ENCODE data around the gene PLCB1. TPM values are rescaled to one million over a fixed set of nuclear protein-coding genes. Genes with fewer than 3 reads are reported as not detected.
"Not testable (repeated sequence)": the region's sequence is repeated elsewhere in the genome, so short reads cannot be mapped to it uniquely, and the experiment has no call there.

The PLCB1 gene
- total RNA-seq, 4 donors from 2014 or later = 72.9 to 115 (median 76.3) TPM

- intact Hi-C loops (cut with DNase I) = no loop called here
- 63% methylated on average over 5 of the region's 5 CpGs for WGBS
- no peak overlapping the region for H3K4me3 ChIP-seq
- H3K9me3 ChIP-seq = no peaks in the 10 kb centered on the region
- peaks cover 11 to 36% (median 28%) of the 10 kb centered on the region in 4 donors for H3K4me1 ChIP-seq
- no peaks in the 10 kb centered on the region for H3K36me3 ChIP-seq
- H3K27ac ChIP-seq (replicated peaks in 1 of 4) = no peak overlapping the region
- H3K27me3 ChIP-seq = no peaks in the 10 kb centered on the region
- DNase-seq (ENCODE audit: extremely low spot score) = no peak
- no peak for TF ChIP-seq CTCF (IDR thresholded peaks at IDR 0.05)
- no peak for TF ChIP-seq POLR2A (IDR thresholded peaks at IDR 0.05; ENCODE audit: low read depth)
- TF ChIP-seq EP300 (IDR thresholded peaks at IDR 0.05) = no peak
- no peak for TF ChIP-seq POLR2AphosphoS5 (IDR thresholded peaks at IDR 0.05)
Measured at GRCh38 chr20:8095648-8096572, 36.2 kb upstream of the PLCB1 start.

- Histone ChIP-seq H3K9me3 (no peaks in the 10 kb centered on the region), H3K27me3 (no peaks in the 10 kb centered on the region), H3K36me3 (no peaks in the 10 kb centered on the region), H3K27ac (replicated peaks in 1 of 4) (no peak overlapping the region), H3K4me3 (no peak overlapping the region), H3K4me1 (peaks cover 11 to 36% (median 28%) of the 10 kb centered on the region in 4 donors)
- no peak for DNase-seq (ENCODE audit: extremely low spot score)
- intact Hi-C loops (cut with DNase I) = no loop called here
- WGBS = 71% methylated on average over 2 of the region's 2 CpGs
- no peak for TF ChIP-seq CTCF (IDR thresholded peaks at IDR 0.05)
- no peak for TF ChIP-seq POLR2A (IDR thresholded peaks at IDR 0.05; ENCODE audit: low read depth)
- TF ChIP-seq EP300 (IDR thresholded peaks at IDR 0.05) = no peak
- TF ChIP-seq POLR2AphosphoS5 (IDR thresholded peaks at IDR 0.05) = no peak
Measured at GRCh38 chr20:8097307-8097706, 34.8 kb upstream of the PLCB1 start.

GRCh38 chr20:8104252-8104651 is 27.8 kb upstream of the PLCB1 start:
- H3K9me3 ChIP-seq = peaks cover 0 to 24% (median 13%) of the 10 kb centered on the region in 4 donors
- no peaks in the 10 kb centered on the region for H3K36me3 ChIP-seq
- no peaks in the 10 kb centered on the region for H3K4me1 ChIP-seq
- H3K27me3 ChIP-seq = no peaks in the 10 kb centered on the region
- H3K4me3 ChIP-seq = no peak overlapping the region
- no peak overlapping the region for H3K27ac ChIP-seq (replicated peaks in 1 of 4)
- DNase-seq (ENCODE audit: extremely low spot score) = no peak
- no peak for TF ChIP-seq EP300 (IDR thresholded peaks at IDR 0.05)
- no peak for TF ChIP-seq POLR2A (IDR thresholded peaks at IDR 0.05; ENCODE audit: low read depth)
- no peak for TF ChIP-seq CTCF (IDR thresholded peaks at IDR 0.05)
- TF ChIP-seq POLR2AphosphoS5 (IDR thresholded peaks at IDR 0.05) = no peak
- intact Hi-C loops (cut with DNase I) = no loop called here
- WGBS = 95% methylated on average over 2 of the region's 2 CpGs

GRCh38 chr20:8114612-8115011 is 17.5 kb upstream of the PLCB1 start:
- H3K27me3 ChIP-seq; intact Hi-C loops (cut with DNase I); H3K27ac ChIP-seq (replicated peaks in 1 of 4); H3K36me3 ChIP-seq; H3K9me3 ChIP-seq; H3K4me3 ChIP-seq; DNase-seq (ENCODE audit: extremely low spot score): not testable (repeated sequence)
- 93% methylated on average over 16 of the region's 21 CpGs for WGBS
- H3K4me1 ChIP-seq = peaks cover 0 to 35% (median 27%) of the 10 kb centered on the region in 4 donors

- Histone ChIP-seq H3K9me3 (no peaks in the 10 kb centered on the region), H3K27me3 (no peaks in the 10 kb centered on the region), H3K4me3 (no peak overlapping the region), H3K36me3 (no peaks in the 10 kb centered on the region), H3K27ac (replicated peaks in 1 of 4) (peak overlapping the region in 1 of 4 donors; percentile 8), H3K4me1 (peaks cover 0 to 35% (median 27%) of the 10 kb centered on the region in 4 donors)
- TF ChIP-seq EP300 (IDR thresholded peaks at IDR 0.05) (no peak), POLR2AphosphoS5 (IDR thresholded peaks at IDR 0.05) (no peak), POLR2A (IDR thresholded peaks at IDR 0.05; ENCODE audit: low read depth) (no peak)
- intact Hi-C loops (cut with DNase I) = no loop called here
- DNase-seq (ENCODE audit: extremely low spot score) = no peak
Measured at GRCh38 chr20:8115436-8115835, 16.6 kb upstream of the PLCB1 start.

Measured in esophagus muscularis mucosa (tissue), 4 donors.